Posterior vena cava (tissue), 2 donors: ENCODE results near the gene FHOD3. TPM values are rescaled to one million over a fixed set of nuclear protein-coding genes. Genes with fewer than 3 reads are reported as not detected.

ENCODE experiments used
- DNase-seq: peaks from one replicate; pipeline ENCODE4 v3.0.0-alpha.2; 2020; ENCODE audit warnings: low spot score
- intact Hi-C, 2 donors: fragments of 100-400 bp; cut with DNase I; formaldehyde crosslinking; loops; one replicate each; pipeline versions ENCODE4 v1.14.1 to v1.14.2; 2022 to 2023
- total RNA-seq, 2 donors: library from RNA; stranded (reverse); fragmentation: NEBNext Ultra II Directional; extraction: Animal tissue kit (Norgen Biotek cat#: 25700); gene quantifications; one replicate each; pipeline ENCODE4 v1.2.1, GENCODE V29; 2021
- donor health status: DM: yes; HTN: yes; CAD: no.
- donor health status: DM: yes; HTN: yes; CAD: no.

Gene FHOD3
- total RNA-seq, 2 donors from 2014 or later: 26.0 to 29.8 TPM

DNA sequence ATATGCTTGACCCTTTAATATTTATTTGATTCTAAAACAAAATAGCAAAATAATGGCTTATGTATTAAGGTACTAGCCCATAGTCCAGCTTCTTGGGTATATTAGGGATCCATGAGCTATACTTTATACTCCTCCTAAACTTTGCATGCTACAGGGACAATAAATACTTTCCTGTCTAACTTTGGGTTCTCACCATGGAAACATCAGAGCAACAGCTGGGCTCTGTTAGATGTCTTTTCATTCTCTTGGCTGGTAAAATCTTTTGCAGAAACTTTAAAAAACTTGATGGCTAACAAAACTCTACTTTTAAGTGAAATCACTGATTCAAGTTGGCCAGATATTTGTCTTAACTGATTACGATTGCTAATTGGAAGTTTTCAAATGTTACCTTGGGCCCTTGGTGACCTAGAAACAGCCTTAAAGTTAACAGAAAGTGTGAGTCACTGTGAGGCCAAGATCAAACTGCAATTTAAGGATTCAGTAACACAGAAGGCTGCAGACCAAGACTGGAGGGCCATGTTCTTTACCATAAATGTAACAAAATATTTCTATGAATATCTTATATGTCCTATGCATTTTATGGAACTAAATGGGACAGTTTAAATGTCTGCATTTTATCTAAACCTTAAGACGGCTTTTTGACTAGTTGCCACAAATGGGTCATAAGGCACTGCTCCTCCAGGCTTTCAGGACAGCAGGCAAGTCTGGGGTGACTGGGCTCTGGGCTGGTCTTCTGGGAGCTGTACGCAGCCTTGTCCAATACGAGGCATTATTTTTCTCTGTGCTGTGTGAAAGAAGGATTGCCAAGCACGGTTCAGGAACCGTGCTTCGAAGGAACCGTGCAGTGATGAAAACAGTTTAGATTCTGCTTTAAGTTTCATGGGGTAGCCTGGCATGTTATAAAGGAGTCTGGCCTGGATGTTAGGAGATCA is 342.8 kb downstream of the FHOD3 start:
- intact Hi-C loops: no loop called here
- no peak for DNase-seq

DNA sequence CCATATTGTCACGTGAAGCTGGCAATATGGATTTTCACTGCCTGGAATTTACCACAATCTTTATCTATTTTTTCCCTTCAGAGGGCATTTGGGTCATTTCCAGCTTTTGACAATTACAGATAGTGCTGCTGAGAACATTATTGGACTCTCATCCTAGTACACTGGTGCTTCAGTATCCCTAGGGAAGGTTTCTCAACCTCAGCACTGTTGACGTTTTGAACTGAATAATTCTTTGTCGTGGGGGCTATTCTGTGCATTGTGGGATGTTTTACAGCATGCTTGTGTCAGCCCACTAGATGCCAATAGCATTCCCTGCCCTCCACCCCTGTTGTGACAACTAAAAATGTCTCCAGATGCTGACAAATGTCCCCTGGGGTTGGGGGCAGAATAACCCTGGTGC is 345.5 kb downstream of the FHOD3 start:
- intact Hi-C loops: no loop called here
- DNase-seq: no peak

DNA sequence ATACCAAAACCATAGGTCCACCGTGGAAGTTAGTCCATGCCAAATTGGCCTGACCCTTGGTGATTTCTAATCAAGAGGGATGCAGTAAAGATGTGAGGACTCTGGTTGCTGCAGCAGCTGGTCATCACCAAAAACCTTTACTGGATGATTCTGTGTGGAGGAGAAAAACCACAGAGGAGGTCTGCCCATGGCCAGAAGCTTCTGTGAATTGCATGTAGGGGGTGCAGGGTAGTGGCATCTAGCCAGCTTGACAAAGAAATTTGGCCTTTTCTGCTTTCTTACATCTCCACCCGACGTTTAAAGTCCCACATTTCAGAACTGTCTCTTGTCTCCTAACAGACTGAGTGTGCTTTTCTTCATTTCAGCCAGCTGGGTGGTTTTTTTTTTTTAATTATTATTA is 351.3 kb downstream of the FHOD3 start:
- intact Hi-C loops: loop anchor here in 1 of 2 donors (5.0 kb wide), 1 partner anchor 1622 kb away; no protein-coding TSS in a partner anchor
- DNase-seq: no peak

DNA sequence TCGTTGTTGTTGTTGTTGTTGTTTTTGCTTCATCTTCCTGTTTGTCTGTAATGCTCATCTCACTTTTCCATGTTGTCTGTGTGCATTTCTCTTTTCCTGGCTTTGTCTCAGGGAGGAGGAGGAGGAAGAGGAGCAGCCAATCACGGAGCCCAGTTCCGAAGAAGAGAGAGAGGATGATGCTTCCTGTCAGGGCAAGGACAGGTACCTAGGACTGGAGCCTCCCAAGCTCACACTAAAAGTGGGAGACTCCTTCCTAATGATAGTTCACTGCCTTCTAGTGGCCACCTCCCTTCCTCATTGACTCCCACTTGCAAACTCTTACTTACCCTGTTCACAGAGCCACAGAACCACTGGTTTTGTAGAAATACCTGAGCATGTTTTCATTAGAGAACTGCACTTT is 351.7 kb downstream of the FHOD3 start:
- no peak for DNase-seq
- intact Hi-C loops: loop anchor here in 1 of 2 donors (5.0 kb wide), 1 partner anchor 1622 kb away; no protein-coding TSS in a partner anchor

DNA sequence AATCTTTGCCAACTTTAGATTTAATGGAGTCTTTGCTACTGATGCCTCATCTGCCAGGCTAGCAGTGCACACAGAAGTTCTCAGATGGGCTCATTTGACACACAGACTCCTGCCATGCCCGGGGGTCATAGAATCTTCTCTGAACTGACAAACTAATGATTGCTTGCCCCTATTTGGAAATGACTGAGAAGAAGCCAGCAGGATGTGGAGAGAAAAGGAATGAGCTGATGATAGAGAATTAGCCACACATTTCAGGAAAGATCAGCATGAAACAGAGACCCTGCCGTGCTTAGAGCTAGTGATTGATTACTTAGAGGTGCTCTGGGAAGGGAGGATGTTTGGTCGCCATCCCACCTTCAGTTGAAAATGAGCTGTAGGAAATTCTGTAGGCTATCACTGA is 352.8 kb downstream of the FHOD3 start:
- intact Hi-C loops: no loop called here
- no peak for DNase-seq

DNA sequence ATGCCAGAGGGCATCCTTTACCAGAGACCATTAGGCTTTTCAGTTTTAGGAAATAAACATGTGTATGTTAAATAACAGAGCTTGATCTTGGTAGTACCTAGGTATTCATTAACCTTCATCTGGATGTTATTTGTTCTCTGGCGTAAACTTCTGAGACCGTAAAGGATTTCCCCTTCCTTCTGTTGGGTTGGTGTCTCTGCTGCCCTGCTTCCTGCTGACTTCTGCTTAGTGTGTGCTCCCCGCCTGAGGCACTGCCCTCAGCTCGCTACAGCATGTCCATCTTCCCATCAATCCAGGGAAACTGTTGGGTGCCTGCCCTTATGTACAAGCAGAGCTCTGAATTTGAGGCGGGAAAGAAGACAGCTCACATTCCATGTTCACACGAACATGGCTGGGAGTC is 353.4 kb downstream of the FHOD3 start:
- no peak for DNase-seq
- intact Hi-C loops: no loop called here

DNA sequence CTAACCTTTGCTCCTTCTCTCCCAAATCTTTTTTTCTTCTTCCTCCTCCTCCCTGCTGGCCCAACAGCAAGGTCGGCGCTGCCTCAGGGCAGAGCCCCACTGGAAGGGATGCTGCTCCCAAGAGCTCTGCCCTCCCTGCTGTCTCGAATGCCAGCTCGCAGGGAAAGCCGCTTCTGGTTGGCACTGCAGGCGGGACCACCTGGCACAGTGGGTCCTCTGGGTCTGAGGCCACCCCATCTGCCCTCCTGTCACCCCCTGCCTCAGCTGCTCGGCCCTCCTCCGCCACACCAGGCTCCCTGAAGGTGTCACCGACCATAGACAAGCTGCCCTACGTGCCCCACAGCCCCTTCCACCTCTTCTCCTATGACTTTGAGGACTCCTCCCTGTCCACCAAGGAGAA is 355.0 kb downstream of the FHOD3 start:
- intact Hi-C loops: no loop called here
- DNase-seq: no peak

DNA sequence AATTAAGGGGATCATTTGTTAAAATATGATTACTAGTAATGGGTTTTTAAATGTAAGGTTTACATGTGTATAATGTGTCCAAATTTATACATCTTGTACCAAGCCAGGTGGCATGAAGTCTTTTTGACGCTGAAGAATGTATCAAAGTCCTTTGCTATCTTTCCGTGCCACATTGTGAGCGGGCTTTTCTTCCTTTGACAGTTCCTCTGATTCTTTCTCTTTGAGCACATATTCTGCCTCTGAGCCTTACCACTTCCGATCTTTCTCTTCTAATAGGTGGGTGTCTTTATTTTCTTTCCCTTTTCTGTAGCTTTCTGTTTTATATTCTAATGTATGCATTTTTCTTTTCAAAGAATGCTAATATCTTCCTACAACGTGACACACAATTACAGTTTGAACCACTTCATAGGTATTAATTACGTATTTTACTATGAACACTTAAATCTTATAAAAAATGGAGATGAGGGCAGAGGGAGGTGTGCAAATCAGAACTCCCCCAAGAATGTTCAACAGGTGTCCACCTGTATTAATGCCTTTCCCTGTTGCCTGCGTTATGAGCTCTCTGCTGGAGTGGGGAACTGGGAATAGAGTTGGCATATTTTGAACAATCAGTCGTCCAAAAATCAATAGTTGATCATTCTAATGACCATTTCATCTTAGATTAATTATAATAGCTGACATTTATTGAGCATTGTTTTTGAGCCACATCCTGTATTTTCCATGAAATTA is 355.8 kb downstream of the FHOD3 start:
- intact Hi-C loops: no loop called here
- DNase-seq: no peak

DNA sequence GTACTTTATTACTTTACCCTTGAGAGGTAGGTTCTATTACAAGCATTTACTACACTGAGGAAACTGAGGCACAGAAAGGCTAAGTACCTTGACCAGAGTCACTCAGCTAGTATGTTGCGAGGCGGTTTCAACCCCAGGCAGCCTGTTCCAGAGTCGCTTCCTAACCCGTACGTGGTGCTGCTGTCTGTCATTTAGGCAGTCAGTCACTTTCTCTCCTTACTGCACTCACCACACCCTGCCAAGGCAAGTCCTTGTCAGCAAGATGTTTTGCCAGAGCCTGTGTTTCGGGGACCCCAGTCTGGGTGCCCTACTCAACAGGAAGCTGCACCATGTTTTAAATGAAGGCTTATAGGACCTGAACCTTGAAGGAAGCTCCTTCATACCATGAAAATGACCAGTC is 356.4 kb downstream of the FHOD3 start:
- intact Hi-C loops: no loop called here
- DNase-seq: no peak

DNA sequence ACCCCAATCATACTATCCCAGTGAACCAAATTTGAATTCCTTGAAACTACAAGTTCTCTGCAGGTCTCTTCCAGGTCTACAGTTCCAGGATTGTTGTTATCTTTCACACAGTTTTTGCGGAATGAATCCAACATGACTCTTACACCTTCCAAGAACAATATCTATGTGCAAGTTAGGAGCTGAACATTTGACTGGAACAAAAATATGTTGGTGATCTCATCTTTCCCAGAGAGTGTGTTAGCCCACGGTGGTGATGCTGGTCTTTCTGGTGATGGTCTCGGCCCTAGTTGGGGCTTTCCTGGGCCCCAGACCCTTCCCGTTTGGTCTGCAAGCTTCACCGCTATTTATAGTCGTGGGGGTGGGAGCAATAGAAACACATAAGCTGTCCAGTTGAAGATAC is 357.6 kb downstream of the FHOD3 start:
- intact Hi-C loops: no loop called here
- no peak for DNase-seq

DNA sequence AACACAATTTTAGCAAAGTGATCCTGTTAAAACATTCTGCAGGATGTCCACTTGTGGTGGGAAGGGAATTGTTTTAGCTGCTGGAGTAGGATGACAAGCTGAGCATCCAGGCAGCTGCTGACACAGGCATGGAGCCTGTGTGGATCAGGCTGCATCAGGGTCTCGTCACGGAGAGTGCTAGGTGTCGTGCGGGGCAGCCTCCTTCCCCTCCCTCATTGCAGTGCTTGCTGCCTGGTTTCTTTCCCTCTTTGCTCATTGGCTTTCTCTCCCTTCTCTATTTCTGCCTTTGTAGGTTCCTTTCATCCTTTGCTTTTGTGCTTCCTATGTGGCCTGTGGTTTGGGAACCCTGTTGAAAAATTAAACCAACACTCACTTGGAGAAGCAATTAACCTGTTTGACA is 358.4 kb downstream of the FHOD3 start:
- intact Hi-C loops: no loop called here
- DNase-seq: no peak

DNA sequence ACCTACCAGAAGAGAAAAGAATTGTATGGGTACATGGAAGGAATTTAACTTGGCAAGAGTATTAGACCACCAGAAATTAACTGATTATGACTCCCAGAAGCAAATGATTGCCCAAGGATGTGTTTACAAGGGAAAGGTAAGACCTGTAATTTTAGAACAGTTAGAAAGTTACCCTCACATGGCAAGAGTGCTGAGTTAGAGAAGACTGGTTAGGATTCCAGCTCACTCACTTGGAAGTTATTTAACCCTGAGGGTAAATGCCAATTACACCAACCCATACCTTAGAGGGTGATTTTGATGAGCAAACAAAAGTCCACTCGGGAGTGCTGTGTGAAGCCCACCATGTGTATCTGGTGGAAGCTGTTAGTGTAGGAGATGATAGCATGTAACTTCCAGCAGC is 361.1 kb downstream of the FHOD3 start:
- intact Hi-C loops: no loop called here
- no peak for DNase-seq

DNA sequence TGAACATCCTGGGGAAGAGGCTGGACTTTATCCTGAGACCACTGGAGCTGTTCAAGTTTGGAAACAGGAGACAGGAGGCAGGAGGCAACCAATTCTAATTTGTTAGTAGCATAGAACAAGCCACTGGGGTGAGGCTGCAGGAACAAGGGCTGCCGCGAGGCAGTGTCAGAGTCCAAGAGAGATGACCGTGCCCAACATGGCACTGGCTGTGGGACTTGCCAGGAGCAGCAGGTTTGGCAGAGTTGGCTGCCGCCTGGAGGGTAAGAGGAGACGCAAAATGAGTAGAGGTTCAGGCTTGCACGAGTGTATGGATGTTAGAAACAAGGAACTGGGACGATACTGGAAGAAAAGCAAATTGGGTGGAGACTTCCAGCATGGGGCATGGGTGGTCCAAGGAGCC is 362.8 kb downstream of the FHOD3 start:
- DNase-seq: no peak
- intact Hi-C loops: no loop called here

DNA sequence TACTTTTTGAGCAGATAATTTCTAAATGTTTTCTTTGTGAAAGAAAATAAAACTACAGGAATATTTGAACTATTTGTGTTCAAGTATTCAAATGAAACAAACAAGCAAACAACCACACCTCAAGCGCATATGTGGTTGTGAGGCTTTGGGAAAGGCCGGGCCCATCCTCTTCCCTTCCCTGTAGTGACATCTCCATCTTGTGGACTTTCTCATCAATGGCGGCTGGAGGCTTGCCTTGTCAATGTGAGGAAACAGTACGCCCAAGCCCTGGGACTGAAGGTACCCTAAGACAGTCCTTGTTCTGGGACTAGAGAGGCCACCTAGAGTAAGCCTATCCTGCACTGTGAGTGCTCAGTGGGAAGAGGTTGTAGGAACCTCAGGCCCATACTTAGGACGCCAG is 364.5 kb downstream of the FHOD3 start:
- intact Hi-C loops: no loop called here

DNA sequence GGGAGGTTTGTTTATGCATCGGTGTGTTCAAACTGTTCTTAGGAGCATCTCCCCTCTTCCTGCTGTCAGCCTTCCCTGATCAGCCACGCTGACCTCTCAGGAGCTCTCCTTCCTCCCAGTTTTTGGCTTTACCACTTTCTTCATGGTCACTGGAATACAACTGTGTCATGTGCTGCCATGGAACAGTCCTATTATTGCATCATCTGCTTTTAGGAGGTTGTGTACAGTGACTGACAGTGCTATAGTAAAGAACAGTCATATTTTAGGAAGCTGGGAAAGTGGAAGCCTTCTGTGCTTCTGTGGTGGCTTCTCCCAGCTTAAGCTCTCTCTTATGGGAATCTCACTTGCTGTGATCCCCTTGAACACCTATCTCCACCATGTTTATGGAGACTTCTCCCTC is 365.8 kb downstream of the FHOD3 start:
- DNase-seq: no peak
- intact Hi-C loops: no loop called here

More for the DNA sequence above, 364.5 kb downstream of the FHOD3 start:
- DNase-seq: no peak

DNA sequence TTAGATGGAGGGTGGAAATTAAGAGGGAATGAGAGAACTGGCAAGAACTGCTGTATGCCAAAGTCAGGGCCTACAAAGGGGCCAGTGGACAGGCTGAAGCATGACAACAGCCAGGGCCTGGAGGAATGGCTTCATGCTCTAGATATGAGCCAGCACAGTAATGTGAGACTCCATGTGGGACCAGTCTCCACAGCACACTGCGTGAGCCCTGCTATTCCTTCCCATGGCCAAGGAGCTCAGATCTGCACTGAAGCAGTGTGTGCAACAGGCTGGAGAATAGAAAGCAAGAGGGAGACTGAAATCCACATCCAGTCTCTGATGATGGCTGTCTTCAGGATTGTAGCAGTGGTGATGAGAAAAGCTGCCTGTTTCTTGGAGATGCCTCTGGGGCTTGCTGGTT is 368.4 kb downstream of the FHOD3 start:
- intact Hi-C loops: no loop called here
- no peak for DNase-seq

DNA sequence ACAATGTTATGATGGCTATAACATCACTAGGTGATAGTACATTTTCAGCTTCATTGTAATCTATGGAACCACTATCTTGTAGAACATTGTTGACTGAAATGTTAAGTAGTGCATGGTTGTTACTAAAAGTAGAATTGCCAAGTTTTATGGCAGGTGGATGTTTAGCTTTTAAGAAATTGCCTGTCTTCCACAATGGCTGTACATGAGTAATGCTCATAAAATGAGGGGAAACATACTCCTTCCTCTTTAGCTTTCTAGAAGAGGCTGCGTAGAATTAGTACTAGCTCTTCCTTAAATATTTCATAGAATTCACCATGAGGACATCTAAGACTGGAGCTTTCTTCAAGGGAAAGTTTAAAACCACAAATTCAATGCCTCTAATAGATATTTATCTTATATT is 370.3 kb downstream of the FHOD3 start:
- intact Hi-C loops: no loop called here
- no peak for DNase-seq

DNA sequence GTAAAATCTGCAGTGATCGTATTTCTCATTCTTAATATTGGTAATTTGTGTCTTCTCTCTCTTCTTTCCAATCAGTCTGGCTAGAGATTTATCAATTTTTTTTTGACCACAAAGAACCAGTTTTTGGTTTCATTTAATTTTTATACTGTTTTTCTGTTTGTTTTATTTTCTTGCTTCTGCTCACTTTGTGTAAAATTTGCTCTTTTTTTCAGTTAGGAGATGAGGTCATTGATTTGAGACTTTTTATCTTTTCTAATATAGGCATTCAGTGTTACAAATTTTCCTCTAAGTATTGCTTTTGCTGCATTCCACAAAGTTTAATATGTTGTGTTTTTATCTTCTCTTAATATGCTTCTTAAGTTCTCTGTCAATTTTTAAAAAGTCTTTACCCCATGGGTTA is 370.8 kb downstream of the FHOD3 start:
- intact Hi-C loops: no loop called here
- DNase-seq: no peak

DNA sequence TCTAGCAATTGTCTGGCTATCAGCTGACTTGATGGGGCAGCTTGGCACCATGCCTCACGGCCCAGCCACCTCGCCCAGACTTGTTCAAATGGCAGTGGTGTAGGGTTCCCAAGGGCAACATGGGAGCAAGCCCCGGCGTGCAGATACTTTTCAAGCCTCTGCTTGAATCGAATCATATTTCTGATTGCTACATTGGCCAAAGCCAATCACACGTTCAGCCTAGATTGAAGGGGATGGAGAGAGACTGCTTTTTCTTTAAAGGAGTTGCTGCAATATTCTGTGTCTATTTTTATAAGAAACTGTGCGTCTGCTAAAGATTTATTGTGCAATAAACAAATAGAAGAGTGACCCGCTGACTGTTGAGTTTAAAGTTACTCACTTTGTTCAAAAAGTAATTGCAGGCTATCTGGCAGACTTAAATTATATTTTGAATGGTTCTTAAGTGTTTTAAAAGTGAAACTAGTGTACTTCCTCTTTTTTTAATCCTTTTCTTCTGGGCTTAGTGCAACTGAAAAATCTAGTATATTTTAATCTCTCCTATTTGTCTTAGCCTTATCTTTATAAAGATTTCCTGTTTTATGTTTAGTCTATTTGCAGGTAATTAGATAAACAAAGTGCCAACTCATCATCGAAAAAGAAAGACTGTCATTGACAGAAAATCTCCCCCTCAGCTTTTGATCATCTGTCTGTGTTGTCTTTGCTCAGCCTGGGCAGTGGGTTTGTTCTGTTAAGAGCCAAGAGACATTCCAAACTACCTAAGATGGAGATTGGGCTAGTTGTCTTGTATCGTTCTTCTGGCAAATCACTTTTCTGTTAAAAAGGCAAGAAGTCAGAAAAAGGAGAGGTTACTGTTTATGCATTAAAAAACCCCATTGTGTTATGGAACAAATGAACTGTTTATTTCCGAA is 375.2 kb downstream of the FHOD3 start:
- intact Hi-C loops: no loop called here
- no peak for DNase-seq

DNA sequence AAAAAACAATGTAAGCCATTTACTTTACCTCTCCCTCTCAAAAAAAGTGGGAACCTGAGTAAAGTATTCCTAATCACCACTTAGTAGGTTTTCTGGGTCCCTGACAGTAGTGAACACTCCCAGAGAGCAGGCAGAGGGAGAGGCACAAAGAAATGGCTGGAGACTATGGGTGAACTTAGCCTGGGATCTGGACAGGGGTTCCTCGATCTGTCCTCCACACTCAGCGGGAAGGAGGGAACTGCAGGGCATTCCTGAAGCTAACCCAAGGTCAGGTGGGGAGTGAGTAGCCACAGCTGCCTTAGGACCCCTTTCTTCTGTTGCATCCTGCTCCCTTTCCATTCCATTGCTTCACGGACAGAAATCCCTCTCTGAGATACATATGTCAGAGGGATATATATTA is 375.9 kb downstream of the FHOD3 start:
- no peak for DNase-seq
- intact Hi-C loops: no loop called here
